ENCODE data around the gene TENM3.

The TENM3 gene

GRCh38 chr4:182513587-182514291, 270.5 kb downstream of the TENM3 start:
- no peak for DNase-seq (ENCODE audit: low spot score)

DNA sequence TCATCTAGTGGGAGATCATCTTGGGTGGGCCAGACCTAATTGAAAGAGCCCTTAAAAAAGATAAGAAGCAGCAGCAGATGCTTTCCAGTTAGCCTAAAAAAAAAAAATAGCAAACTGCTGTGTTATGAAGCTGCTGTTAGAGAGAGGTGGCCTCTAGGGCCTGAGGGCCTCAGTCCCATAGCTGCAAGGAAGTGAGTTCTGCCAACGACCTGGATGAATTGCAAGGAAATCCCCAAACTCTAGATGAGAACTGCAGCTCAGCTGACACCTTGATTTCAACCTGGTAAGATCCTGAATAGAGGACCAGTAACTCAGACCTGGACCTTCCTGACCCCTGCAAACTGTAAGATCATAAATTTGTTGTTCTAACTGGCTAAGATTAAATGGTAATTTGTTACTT, 275.2 kb downstream of the TENM3 start:
- no peak for DNase-seq (ENCODE audit: low spot score)

DNA sequence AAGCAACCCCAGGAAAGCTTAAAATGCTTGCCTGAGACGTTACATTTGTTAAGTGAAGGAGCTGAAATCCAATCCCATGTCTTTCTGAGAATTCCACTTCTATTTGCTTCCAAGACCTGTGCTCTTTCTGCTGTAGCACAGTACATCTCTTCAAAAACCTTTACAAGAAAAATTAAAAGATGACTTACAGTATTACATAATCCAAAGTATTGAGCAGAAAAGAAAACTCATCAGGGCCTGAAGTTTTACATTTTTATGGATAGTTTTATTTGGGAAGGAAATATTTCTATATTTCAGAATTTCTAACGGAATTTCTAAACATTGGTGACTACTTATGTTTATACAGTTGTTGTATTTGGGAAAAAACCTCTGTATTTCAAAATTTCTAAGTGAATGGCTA, 276.3 kb downstream of the TENM3 start:
- DNase-seq (ENCODE audit: low spot score): no peak

GRCh38 chr4:182521011-182521410, 277.8 kb downstream of the TENM3 start:
- no peak for DNase-seq (ENCODE audit: low spot score)

DNA sequence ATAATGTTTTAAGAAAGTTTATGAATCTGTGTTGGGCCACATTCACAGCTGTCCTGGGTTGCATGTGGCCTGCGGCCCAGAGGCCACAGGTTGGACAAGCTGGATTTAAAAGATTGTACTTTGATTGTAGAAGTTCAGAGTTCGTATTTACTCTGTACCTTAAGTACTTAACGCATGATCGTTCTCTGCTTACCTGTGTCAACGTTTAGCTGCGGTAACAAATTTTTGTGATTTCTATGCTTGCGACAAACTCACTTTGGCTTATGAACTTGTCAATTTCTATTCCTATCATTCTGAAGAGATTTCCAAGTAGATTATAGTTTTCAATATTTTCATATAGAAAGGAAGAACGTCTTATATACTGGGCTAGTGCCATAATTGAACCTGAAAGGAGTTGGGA, 285.6 kb downstream of the TENM3 start:
- DNase-seq (ENCODE audit: low spot score): no peak

- no peak for DNase-seq (ENCODE audit: low spot score)
These were observed 287.2 kb downstream of the TENM3 start for GRCh38 chr4:182530451-182530850.

- no peak for DNase-seq (ENCODE audit: low spot score)
These were observed 288.5 kb downstream of the TENM3 start for GRCh38 chr4:182531555-182532162.

DNA sequence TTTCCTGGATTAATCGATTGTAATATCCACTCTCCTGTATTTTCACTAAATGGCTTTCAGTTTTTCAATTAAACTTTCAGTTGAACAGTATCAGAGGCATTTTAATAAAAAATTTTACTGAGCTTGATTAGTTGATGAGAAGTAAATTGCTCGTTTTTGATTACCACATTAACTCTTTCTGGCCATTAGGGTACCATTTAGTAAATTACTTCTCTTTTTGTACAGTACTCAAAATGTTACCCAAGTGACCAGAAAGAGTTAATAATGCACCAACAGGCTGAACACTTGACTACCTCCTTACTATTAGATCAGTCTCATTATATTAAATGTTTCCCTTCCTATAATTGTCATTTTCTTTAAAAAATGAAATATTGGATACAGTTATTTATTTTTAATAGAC, 289.2 kb downstream of the TENM3 start:
- DNase-seq (ENCODE audit: low spot score): no peak

GRCh38 chr4:182533964-182534363, 290.8 kb downstream of the TENM3 start:
- DNase-seq (ENCODE audit: low spot score): no peak

DNA sequence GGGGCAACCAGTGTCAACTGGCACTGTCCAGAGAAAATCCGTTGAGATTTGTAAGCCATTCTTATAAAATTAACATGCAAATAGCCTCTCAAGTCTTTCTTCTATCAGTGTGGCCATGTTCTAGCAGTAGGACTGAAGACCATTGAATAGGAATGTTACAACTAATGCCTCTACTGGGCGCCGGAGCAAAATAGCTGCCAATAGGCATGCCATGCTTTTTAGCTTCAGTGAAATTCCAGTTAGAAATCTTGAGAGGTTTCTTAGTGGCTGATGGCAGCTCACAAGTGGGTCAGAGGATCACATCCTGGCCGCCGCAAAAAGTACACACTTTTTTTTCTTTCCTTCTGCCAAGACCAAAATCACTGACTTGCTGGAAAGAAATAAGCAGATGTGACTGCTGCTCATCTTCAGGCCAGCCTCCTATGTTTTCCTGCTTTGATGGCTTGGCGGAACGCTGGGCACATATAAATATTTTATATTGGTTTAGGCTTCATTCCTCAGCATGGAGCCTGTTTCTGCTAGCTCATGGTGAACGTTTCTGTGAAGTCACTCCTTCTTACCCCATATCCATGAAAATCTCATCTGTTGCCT, 293.1 kb downstream of the TENM3 start:
- no peak for DNase-seq (ENCODE audit: low spot score)

DNA sequence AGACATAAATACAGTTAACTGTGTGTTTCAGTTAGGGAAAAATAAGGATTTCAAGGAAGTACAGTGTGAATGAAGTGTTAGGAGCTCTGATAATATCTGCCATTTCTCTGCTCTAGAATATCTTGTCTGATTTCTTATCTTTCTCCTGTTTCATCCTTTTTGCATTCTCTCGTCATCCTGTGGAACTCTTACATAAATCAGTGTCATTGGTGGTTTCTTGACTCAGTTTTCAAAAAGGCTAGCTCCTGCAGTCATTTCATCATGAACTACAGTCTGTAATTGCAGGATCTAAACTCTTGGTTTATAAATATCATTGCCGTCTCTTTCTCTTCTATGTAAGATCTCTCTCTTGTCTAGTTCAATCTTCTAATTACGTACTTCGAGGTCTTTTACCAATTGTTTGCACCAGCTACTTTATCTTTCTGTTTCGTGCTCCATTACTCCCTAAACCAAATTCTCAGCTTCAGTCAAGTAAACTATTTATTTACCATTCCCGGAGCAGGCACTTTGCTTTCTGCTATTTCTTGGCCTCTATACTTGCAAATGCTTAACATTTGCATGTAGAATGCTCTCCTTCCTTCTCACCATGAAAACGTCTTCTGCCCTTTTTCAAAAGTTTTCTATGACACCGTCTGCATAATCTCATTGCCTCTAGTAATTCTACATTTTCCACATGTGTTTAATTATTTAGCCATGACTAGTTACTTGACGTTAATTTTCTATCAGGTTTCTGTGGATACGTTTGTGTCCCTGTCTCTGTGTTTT, 294.0 kb downstream of the TENM3 start:
- no peak for DNase-seq (ENCODE audit: low spot score)

- DNase-seq (ENCODE audit: low spot score): no peak
These were observed 294.8 kb downstream of the TENM3 start for GRCh38 chr4:182538031-182538430.

- no peak for DNase-seq (ENCODE audit: low spot score)
These were observed 297.3 kb downstream of the TENM3 start for GRCh38 chr4:182540496-182540895.

- peak; percentile 65 for DNase-seq (ENCODE audit: low spot score)
These were observed 304.2 kb downstream of the TENM3 start for GRCh38 chr4:182547435-182547834.

DNA sequence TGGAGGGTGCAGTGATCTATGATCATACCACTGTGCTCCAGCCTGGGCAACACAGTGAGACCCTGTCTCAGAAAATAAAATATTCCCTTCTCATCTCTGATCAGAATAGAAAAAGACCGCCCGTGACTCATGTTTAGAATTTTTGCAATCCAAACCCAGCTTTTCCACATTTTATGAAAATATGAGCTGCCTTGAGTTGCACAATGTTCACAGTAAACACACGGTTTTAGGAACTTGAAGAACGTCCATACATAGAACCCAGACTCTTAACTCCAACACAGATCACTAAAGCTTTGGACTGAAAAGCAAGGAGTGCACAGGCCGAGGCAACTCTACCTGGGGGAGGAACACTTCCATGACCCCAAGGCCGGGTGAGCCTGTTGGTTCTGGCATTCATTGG, 305.0 kb downstream of the TENM3 start:
- DNase-seq (ENCODE audit: low spot score): no peak

GRCh38 chr4:182549356-182549755, 306.2 kb downstream of the TENM3 start:
- DNase-seq (ENCODE audit: low spot score): no peak

DNA sequence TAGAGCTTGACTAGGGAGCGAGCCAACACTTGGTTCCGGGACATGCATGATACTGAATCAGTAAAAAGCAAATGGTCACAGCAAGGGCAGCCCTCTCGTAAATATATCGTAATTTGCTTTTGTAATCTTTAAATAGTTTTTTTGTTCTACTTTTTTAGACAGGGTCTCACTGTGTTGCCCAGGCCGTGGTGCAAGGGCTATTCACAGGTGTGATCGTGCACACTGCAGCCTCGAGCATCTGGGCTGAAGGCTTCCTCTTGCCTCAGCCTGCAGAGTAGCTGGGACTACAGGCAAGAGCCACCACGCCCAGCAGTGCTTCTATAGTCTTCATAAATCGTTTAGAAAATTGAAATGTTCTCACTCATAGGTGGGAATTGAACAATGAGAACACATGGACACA, 309.7 kb downstream of the TENM3 start:
- no peak for DNase-seq (ENCODE audit: low spot score)

DNA sequence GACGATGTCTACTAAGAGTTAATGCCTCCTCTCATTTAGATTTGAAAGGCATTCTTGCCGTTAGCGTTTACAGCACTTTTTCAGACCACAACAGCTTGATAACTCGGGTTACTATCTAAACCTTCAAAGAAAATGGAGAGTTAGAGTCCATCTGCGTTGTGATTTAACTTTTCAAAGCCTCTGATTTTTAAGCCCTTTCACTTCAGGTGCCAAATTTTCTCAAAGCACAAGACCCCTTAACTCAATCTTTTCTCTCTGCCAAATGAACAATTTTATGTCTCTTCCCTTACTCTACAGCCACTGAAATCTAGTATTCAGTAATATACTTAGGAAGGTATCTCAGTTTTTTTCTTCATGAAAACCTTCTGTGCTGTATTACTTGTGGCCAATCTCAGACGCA, 310.5 kb downstream of the TENM3 start:
- DNase-seq (ENCODE audit: low spot score): no peak

- no peak for DNase-seq (ENCODE audit: low spot score)
These were observed 311.5 kb downstream of the TENM3 start for GRCh38 chr4:182554736-182555135.

DNA sequence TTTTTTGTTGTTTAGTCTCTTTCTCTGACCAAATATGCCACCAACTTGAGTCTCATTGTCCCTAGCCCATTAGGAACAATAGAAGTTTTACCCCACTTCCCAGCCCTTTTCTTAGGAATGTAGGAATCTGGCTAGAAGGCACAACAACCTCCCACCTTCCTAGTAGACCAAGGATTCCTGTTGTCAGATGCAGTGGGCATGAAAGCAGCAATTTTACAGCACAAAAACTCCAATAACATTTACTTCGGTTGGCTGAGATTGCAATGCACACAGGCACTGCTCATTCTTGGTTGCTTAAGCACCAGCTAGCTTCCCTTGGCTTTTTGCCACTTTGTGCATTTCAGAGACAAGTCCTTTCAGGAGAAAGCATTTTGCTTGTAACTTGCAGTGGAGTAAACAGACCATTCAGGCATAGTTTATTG, 312.8 kb downstream of the TENM3 start:
- DNase-seq (ENCODE audit: low spot score): no peak

DNA sequence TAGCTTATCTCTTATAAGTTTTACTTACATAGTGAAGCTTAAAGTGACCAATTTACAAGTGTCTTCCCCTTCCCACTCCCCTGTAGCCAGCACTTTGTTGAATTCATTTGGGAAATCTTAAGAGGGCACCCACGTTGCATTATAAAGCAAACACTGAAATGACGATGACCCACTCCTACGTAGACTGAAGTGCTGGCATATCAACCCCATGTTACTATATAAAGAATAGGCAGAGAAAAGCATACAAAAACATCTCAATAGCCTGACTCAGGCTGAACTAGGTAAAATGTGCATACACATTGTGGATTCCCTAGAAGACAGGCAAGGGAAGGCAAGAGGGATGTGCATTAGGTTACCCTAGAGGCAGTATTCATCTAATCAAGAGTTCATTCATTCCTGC, 313.4 kb downstream of the TENM3 start:
- no peak for DNase-seq (ENCODE audit: low spot score)

DNA sequence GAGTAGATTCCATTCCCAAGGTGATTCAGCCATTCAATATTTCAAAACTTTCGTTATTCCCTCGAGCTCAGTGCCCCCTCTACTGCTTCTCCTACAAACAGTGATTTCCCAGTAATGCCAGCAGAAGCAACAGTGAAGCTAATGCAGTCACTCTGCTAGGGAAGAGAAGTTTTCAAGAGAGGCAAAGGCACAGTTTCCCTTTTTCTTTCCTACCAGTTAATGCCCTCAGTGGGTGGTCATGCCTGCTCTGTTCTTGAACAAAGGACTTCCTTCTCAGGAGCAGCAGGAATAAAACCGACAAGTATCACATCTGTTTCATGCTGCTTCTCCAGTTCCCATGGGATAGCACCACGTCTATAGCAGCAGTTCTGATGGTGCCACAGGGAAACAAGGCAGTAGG, 317.2 kb downstream of the TENM3 start:
- DNase-seq (ENCODE audit: low spot score): no peak

GRCh38 chr4:182562350-182562749, 319.1 kb downstream of the TENM3 start:
- no peak for DNase-seq (ENCODE audit: low spot score)

Measured in activated CD4-positive, alpha-beta T cell treated with anti-CD3 and anti-CD28 coated beads, Interleukin-2, Interleukin-4, amounts not matched to agents 100 ng/mL and 50 ng/mL, durations not matched to agents 16 hours and 8 hours (primary cell).